ENCODE results near the gene AGA. TPM values are rescaled to one million over a fixed set of nuclear protein-coding genes. Genes with fewer than 3 reads are reported as not detected.

The AGA gene
- total RNA-seq, 1 experiment from 2014 or later = 35.4 TPM

GRCh38 chr4:177448850-177449249 lies 6.6 kb upstream of the AGA start:
- Histone ChIP-seq H3K9me3 (no peaks in the 10 kb centered on the region), H3K36me3 (ENCODE audit: control insufficient read depth, insufficient read depth, low read length) (no peaks in the 10 kb centered on the region), H3K4me3 (ENCODE audit: low read depth, low read length) (no peak overlapping the region), H3K4me1 (no peaks in the 10 kb centered on the region), H3K27me3 (replicated peaks; ENCODE audit: control insufficient read depth, insufficient read depth, low read length) (no peaks in the 10 kb centered on the region)
- no peak for DNase-seq
- POLR2A ChIA-PET = no interaction called here
- intact Hi-C loops (cut with micrococcal nuclease; ENCODE audit: unreplicated experiment) = no loop called here
- TF ChIP-seq CTCF (IDR thresholded peaks at IDR 0.05; ENCODE audit: insufficient read depth in 1 of 2, low read depth in 1 of 2, low read length in 1 of 2, severe bottlenecking in 1 of 2, unreplicated experiment in 1 of 2) = no peak
- H3K4me3 Mint-ChIP-seq (ENCODE audit: unreplicated experiment) = no peak overlapping the region
- CTCF ChIA-PET = no interaction called here
- H3K27ac Mint-ChIP-seq (ENCODE audit: unreplicated experiment) = no peak overlapping the region
- H3K27me3 Mint-ChIP-seq (ENCODE audit: insufficient read depth, unreplicated experiment) = no peaks in the 10 kb centered on the region
- H3K36me3 Mint-ChIP-seq (ENCODE audit: insufficient read depth, unreplicated experiment) = no peaks in the 10 kb centered on the region
- H3K4me1 Mint-ChIP-seq (ENCODE audit: low read depth, unreplicated experiment) = no peaks in the 10 kb centered on the region
- BruUV-seq (replicated peaks) = no TSS peak
- no peaks in the 10 kb centered on the region for H3K9me3 Mint-ChIP-seq (ENCODE audit: unreplicated experiment)

- ChIA-PET CTCF (no interaction called here), POLR2A (no interaction called here)
- Mint-ChIP-seq H3K27me3 (ENCODE audit: insufficient read depth, unreplicated experiment) (no peaks in the 10 kb centered on the region), H3K27ac (ENCODE audit: unreplicated experiment) (no peak overlapping the region), H3K36me3 (ENCODE audit: insufficient read depth, unreplicated experiment) (no peaks in the 10 kb centered on the region), H3K9me3 (ENCODE audit: unreplicated experiment) (no peaks in the 10 kb centered on the region), H3K4me3 (ENCODE audit: unreplicated experiment) (no peak overlapping the region), H3K4me1 (ENCODE audit: low read depth, unreplicated experiment) (no peaks in the 10 kb centered on the region)
- Histone ChIP-seq H3K27me3 (replicated peaks; ENCODE audit: control insufficient read depth, insufficient read depth, low read length) (no peaks in the 10 kb centered on the region), H3K4me3 (ENCODE audit: low read depth, low read length) (no peak overlapping the region), H3K36me3 (ENCODE audit: control insufficient read depth, insufficient read depth, low read length) (no peaks in the 10 kb centered on the region), H3K4me1 (no peaks in the 10 kb centered on the region), H3K9me3 (no peaks in the 10 kb centered on the region)
- no TSS peak for BruUV-seq (replicated peaks)
- intact Hi-C loops (cut with micrococcal nuclease; ENCODE audit: unreplicated experiment) = no loop called here
- no peak for DNase-seq
- no peak for TF ChIP-seq CTCF (IDR thresholded peaks at IDR 0.05; ENCODE audit: insufficient read depth in 1 of 2, low read depth in 1 of 2, low read length in 1 of 2, severe bottlenecking in 1 of 2, unreplicated experiment in 1 of 2)
Observed at GRCh38 chr4:177447417-177448004, 5.3 kb upstream of the AGA start.

- Histone ChIP-seq H3K36me3 (ENCODE audit: control insufficient read depth, insufficient read depth, low read length) (no peaks in the 10 kb centered on the region), H3K4me1 (no peaks in the 10 kb centered on the region), H3K4me3 (ENCODE audit: low read depth, low read length) (no peak overlapping the region), H3K9me3 (no peaks in the 10 kb centered on the region), H3K27me3 (replicated peaks; ENCODE audit: control insufficient read depth, insufficient read depth, low read length) (no peaks in the 10 kb centered on the region)
- Mint-ChIP-seq H3K27ac (ENCODE audit: unreplicated experiment) (no peak overlapping the region), H3K27me3 (ENCODE audit: insufficient read depth, unreplicated experiment) (no peaks in the 10 kb centered on the region), H3K9me3 (ENCODE audit: unreplicated experiment) (no peaks in the 10 kb centered on the region), H3K4me3 (ENCODE audit: unreplicated experiment) (no peak overlapping the region), H3K4me1 (ENCODE audit: low read depth, unreplicated experiment) (no peaks in the 10 kb centered on the region), H3K36me3 (ENCODE audit: insufficient read depth, unreplicated experiment) (no peaks in the 10 kb centered on the region)
- intact Hi-C loops (cut with micrococcal nuclease; ENCODE audit: unreplicated experiment) = no loop called here
- DNase-seq = no peak
- TF ChIP-seq CTCF (IDR thresholded peaks at IDR 0.05; ENCODE audit: insufficient read depth in 1 of 2, low read depth in 1 of 2, low read length in 1 of 2, severe bottlenecking in 1 of 2, unreplicated experiment in 1 of 2) = no peak
- POLR2A ChIA-PET = no interaction called here
- BruUV-seq (replicated peaks) = no TSS peak
- CTCF ChIA-PET = no interaction called here
Observed at GRCh38 chr4:177446586-177446985, 4.3 kb upstream of the AGA start.
